ENCODE measurements around the gene TXNIP.

TXNIP gene

DNA sequence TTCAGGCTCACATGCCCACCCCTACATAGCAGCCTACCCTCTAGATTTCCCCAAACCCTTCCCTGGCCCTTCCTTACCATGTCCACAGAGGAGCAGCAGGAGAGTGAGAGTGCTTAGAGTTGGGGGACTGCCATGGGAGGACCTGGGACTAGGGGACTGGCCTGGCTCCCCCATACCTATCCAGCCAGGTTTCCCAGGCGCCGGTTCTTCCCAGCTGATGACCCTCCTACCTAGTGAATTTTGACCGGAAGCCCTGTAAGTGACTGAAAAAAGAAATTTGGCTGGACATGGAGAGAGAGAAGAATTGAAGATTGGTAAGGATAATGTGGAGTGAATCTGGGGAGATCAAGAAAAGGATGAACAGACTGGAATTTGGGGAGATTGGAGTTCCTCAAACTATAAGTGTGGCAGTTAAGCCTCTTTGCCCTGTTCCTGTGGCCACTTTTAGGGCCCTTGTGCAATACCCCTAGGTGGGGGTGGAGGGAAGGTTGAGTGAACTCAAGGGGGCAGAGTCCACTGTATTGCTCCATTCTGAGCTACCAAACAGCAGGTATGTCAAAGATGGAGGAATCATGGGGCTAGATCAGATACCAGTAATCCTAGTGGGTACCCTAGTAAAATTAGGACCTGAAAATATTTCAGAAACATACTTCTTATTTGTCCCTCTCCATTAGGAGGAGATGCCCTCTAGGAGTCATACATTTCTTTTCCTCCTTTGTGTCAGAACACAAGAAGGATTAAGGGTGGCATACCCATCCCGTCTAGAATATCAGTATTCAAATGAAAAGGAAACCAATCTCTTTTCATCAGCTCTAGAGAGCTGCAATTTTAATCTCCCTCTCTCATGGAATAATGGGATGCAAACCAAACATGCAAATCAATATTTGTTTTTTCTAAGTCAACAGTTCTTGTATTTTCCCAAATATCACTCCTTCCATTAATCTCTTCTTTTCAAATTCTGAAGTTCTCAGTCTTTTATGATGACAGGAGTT, 24.0 kb upstream of the TXNIP start:
- TF ChIP-seq, protein P1, sequence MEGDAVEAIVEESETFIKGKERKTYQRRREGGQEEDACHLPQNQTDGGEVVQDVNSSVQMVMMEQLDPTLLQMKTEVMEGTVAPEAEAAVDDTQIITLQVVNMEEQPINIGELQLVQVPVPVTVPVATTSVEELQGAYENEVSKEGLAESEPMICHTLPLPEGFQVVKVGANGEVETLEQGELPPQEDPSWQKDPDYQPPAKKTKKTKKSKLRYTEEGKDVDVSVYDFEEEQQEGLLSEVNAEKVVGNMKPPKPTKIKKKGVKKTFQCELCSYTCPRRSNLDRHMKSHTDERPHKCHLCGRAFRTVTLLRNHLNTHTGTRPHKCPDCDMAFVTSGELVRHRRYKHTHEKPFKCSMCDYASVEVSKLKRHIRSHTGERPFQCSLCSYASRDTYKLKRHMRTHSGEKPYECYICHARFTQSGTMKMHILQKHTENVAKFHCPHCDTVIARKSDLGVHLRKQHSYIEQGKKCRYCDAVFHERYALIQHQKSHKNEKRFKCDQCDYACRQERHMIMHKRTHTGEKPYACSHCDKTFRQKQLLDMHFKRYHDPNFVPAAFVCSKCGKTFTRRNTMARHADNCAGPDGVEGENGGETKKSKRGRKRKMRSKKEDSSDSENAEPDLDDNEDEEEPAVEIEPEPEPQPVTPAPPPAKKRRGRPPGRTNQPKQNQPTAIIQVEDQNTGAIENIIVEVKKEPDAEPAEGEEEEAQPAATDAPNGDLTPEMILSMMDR (IDR thresholded peaks at IDR 0.05; ENCODE audit: extremely low read depth, missing control alignments): no peak

GRCh38 chr1:146019231-146020057, 23.1 kb upstream of the TXNIP start:
- TF ChIP-seq, protein P1 (IDR thresholded peaks at IDR 0.05; ENCODE audit: extremely low read depth, missing control alignments): no peak
- DNase-seq (ENCODE audit: low spot score): no peak

More for the DNA sequence above, 24.0 kb upstream of the TXNIP start:
- DNase-seq (ENCODE audit: low spot score): no peak

GRCh38 chr1:146016891-146017290, 20.5 kb upstream of the TXNIP start:
- DNase-seq (ENCODE audit: low spot score): no peak

DNA sequence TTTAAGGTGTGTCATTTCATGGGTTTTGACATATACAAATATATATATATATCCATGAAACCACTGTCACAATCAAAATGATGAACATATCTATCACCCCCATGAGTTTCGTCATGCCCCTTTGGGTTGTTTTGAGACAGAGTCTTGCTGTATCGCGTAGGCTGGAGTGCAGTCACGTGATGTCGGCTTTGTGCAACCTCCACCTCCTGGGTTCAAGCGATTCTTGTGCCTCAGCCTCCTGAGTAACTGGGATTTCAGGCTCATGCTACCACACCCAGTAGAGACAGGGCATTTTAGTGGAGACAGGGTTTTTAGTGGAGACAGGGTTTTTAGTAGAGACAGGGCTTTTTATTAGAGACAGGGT, 17.2 kb upstream of the TXNIP start:
- TF ChIP-seq, protein P1 (IDR thresholded peaks at IDR 0.05; ENCODE audit: extremely low read depth, missing control alignments): no peak
- DNase-seq (ENCODE audit: low spot score): no peak

More at GRCh38 chr1:146016891-146017290, 20.5 kb upstream of the TXNIP start:
- TF ChIP-seq, protein P1 (IDR thresholded peaks at IDR 0.05; ENCODE audit: extremely low read depth, missing control alignments): no peak

- TF ChIP-seq, protein P1 (IDR thresholded peaks at IDR 0.05; ENCODE audit: extremely low read depth, missing control alignments): peak; percentile 75
- DNase-seq (ENCODE audit: low spot score): peak; percentile 73
Measured at GRCh38 chr1:146012703-146013558, 16.6 kb upstream of the TXNIP start.

GRCh38 chr1:146010126-146010738, 13.9 kb upstream of the TXNIP start:
- no peak for DNase-seq (ENCODE audit: low spot score)

More at GRCh38 chr1:146010126-146010738, 13.9 kb upstream of the TXNIP start:
- TF ChIP-seq, protein P1 (IDR thresholded peaks at IDR 0.05; ENCODE audit: extremely low read depth, missing control alignments): no peak

All from GM20000 (cell line).